C4-2B (cell line): ENCODE measurements around the gene ANKRD35.

Experiments used
- H3K27ac ChIP-seq: fragments of 450-650 bp; 2 replicates; pipeline ENCODE4 v1.5.1; 2017
- ZFX ChIP-seq: fragments of 450-650 bp; IDR thresholded peaks from 2 replicates; pipeline ENCODE4 v1.6.1; 2017
- TF ChIP-seq, protein P1 (sequence below): fragments of 450-650 bp; conservative IDR thresholded peaks from 2 replicates; pipeline ENCODE4 v1.5.1; 2017; ENCODE audit warnings: mild to moderate bottlenecking

The ANKRD35 gene

DNA sequence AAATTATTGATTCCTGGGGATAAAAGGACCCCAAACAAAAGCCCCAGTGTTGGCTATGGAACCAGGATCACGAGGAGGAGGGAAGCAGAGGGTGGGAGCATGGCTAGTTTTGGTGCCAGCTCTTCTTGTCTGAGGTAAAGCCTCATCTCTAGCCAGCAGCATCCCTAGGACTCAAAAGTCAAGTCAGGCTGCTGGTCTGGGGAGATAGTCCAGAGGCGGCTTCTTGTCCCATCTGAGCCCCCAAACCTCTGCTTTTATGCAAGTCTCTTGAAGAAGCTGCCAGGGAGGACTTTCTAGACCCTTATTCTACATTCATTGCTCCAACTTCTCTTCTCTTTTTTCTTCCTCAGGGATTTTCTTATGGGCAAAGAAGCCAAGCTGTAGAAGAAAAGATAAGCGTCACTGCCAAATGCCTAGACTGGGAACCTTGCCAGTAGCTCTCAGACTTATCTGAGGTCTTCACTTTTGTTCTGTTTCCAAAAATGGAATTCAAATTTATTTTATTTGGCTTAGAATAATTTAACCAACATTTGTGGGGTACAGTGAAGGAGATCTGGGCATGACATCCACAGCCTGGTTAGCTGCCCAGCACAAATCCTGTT, 6.9 kb upstream of the ANKRD35 start:
- peak overlapping the region; percentile 85 for H3K27ac ChIP-seq
- TF ChIP-seq, protein P1, sequence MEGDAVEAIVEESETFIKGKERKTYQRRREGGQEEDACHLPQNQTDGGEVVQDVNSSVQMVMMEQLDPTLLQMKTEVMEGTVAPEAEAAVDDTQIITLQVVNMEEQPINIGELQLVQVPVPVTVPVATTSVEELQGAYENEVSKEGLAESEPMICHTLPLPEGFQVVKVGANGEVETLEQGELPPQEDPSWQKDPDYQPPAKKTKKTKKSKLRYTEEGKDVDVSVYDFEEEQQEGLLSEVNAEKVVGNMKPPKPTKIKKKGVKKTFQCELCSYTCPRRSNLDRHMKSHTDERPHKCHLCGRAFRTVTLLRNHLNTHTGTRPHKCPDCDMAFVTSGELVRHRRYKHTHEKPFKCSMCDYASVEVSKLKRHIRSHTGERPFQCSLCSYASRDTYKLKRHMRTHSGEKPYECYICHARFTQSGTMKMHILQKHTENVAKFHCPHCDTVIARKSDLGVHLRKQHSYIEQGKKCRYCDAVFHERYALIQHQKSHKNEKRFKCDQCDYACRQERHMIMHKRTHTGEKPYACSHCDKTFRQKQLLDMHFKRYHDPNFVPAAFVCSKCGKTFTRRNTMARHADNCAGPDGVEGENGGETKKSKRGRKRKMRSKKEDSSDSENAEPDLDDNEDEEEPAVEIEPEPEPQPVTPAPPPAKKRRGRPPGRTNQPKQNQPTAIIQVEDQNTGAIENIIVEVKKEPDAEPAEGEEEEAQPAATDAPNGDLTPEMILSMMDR, result no peak
- no peak for TF ChIP-seq ZFX

DNA sequence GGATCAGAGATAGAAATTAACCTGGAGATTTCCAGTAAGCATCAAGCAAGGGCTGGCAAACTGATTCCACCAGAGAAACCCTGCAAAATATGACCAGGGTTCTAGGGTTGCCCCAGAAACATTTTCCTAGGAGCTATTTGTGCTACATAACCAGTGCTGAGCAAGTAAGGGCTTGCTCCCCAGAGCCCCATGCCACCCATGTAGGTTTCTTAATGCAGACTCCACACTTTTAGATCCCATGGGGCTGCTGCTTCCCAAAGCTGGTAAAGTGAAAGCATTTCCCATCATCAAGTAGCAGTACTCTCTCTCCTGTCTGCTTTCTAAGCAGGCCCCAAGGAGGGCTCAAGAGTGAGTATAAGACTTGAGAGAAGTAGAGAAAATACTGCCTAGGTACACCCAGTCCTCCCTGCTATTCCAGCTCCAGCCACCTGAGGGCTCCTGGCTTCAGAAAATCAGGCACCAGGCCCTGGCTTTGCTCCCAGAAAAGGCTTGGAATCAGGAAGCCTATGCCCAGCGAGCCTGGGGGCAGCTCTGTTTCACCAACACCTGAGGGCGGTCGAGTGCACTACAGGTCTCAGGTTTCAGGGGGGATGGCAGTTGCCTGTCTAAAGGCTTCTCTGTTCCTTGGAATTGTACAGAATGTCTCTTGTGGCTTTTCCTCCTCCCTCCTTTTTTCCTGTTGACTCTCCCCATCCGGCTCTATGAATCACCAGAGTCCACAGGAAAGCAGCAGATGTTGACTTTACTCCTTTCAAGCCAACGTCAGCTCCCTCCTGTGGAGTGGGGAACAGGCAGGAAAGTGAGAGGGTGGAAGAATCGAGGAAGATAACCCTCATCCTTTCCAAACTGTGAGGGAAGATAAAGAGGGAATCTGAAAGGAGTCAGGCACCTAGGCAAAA, 6.2 kb upstream of the ANKRD35 start:
- peak overlapping the region; percentile 85 for H3K27ac ChIP-seq
- TF ChIP-seq, protein P1, result peak; percentile 99
- TF ChIP-seq ZFX, result no peak

DNA sequence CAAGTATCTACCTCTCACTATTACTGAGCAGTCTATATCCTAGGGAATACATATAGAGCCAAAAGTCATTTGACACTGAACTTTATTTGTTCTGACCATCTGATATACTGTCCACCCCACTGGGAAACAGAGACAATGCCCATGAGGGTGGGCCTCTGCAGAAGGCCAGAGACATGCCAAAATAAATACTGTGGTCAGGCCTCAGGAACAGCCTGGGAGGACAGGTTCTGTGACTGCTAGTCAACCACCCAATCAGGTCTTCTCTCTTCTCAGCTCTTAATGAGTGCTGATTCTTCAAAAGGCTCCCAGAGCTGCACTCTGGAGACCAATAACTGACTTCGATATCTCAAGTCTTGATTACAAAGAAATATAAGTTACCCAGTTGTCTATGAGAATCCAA, 5.5 kb upstream of the ANKRD35 start:
- H3K27ac ChIP-seq, result peak overlapping the region; percentile 85; the same call in 1 of the 2 replicates
- TF ChIP-seq, protein P1, result no peak
- no peak for TF ChIP-seq ZFX

- no peak for TF ChIP-seq ZFX
- TF ChIP-seq, protein P1, result no peak
- peak overlapping the region; percentile 60 for H3K27ac ChIP-seq
Measured at GRCh38 chr1:145889722-145890121, 4.1 kb upstream of the ANKRD35 start.

GRCh38 chr1:145887631-145888030, 2.0 kb upstream of the ANKRD35 start:
- TF ChIP-seq, protein P1, result no peak
- no peak for TF ChIP-seq ZFX
- no peak overlapping the region for H3K27ac ChIP-seq

DNA sequence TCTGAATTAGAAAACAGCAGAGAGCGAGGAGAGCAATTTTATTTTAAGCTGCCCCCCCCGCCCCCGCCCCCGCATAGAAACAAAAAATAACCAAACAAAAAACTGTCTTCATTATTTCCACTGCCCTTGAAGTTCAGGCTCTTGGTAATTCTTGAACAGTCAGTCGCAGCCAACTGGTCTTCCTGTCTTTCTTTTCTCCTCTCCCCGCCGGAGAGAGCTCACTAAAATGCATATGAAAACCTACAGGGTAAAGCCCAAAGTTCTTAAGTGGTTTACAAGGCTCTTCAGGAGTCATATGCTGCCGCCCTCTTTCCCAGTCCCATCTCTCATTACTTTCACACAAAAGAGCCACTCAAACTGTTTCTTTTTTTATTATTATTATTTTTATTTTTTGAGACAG, 1.1 kb upstream of the ANKRD35 start:
- TF ChIP-seq, protein P1, result no peak
- TF ChIP-seq ZFX, result no peak
- no peak overlapping the region for H3K27ac ChIP-seq

DNA sequence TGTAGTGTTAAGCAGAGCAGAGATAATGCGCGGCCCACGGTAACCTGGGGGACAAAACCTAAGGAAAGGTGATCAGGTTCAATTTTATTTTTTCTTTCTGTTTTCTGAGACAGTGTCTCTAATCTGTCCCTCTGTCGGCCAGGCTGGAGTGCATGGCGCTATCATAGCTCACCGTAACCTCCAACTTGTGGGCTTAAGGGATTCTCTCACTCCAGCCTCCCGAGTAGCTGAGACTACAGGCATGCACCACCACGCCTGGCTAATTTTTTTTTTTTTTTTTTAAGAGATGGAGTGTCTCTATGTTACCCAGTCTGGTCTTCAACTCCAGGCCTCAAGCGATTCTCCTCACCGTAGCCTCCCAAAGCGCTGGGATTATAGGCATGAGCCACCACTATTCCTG, 724 bp upstream of the ANKRD35 start:
- TF ChIP-seq, protein P1, result no peak
- no peak for TF ChIP-seq ZFX
- no peak overlapping the region for H3K27ac ChIP-seq
